Spinal cord (tissue), 10 donors: Measurements from ENCODE around the gene FHL5. TPM values are rescaled to one million over a fixed set of nuclear protein-coding genes. Genes with fewer than 3 reads are reported as not detected.
"Not testable (repeated sequence)": the region's sequence is repeated elsewhere in the genome, so short reads cannot be mapped to it uniquely, and the experiment has no call there.

Experiments
- DNase-seq, 6 donors: peaks; one replicate each; pipeline versions ENCODE4 v3.0.0 to v3.0.0-alpha.2; 2013 to 2015; ENCODE audit warnings: low spot score in 6 of 6, low read depth in 4 of 6
- H3K27ac ChIP-seq: one replicate; pipeline ENCODE4 v1.5.1; 2013; ENCODE audit warnings: low read depth, low read length, control low read depth
- H3K27me3 ChIP-seq: one replicate; pipeline ENCODE4 v1.6.1; 2013; ENCODE audit warnings: low read length; ENCODE audit not compliant: control insufficient read depth, insufficient read depth
- H3K36me3 ChIP-seq: one replicate; pipeline ENCODE4 v1.6.1; 2013; ENCODE audit warnings: low read length; ENCODE audit not compliant: control insufficient read depth, insufficient read depth
- H3K4me1 ChIP-seq: one replicate; pipeline ENCODE4 v1.6.1; 2013; ENCODE audit warnings: low read length; ENCODE audit not compliant: control insufficient read depth, insufficient read depth
- H3K4me3 ChIP-seq: one replicate; pipeline ENCODE4 v1.5.1; 2013; ENCODE audit warnings: low read depth, low read length, control low read depth
- H3K9me3 ChIP-seq: one replicate; pipeline ENCODE4 v1.6.1; 2013; ENCODE audit warnings: low read length; ENCODE audit not compliant: control insufficient read depth, insufficient read depth
- WGBS: methylation state at CpG from one replicate; pipeline ENCODE4 v1.1.5; 2013; ENCODE audit warnings: missing lambda C conversion rate; ENCODE audit not compliant: insufficient coverage; 5-methylcytosine and 5-hydroxymethylcytosine counted together
- polyA plus RNA-seq, 2 donors: library from polyadenylated mRNA; unstranded; fragments of 120-200 nt; gene quantifications; one replicate each; pipeline ENCODE4 v1.2.1, GENCODE V29; 2013; ENCODE audit not compliant: insufficient read length in 2 of 2
- total RNA-seq, 2 donors: library from RNA; depleted of rRNA in 1 of 2; stranded (reverse); fragments of 120-200 nt in 1 of 2; fragments of >200 nt in 1 of 2; gene quantifications; one replicate each; pipeline versions ENCODE4 v1.2.3 to v1.2.4, GENCODE V29; 2013 to 2014
- donor health status: healthy.

FHL5 gene
- total and polyA plus RNA-seq, 4 donors: 0.83 to 6.5 (median 3.2) TPM

DNA sequence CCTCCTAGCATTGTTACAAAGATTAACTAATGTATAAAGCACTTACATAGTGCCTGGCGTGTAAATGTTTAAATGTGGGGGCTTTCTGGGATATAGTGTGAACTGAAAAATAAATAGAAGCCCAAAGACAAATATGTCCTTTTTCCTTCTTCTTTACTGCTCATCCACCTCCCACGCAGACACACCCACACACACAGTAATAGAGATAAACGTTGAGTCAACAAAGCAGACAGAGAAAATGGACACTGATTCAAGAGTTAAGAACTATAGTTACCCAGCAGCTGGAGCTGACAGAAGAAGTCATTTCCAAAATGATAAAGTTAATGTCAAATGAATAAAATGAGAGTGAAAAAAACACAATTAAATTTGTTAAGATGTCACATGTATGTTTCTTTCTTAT, 68.3 kb downstream of the FHL5 start:
- WGBS: no CpG with 5 or more reads among the region's 3 CpGs

GRCh38 chr6:96637979-96638378, 75.1 kb downstream of the FHL5 start:
- not testable (repeated sequence) for H3K4me1 ChIP-seq, H3K36me3 ChIP-seq, H3K27me3 ChIP-seq, H3K9me3 ChIP-seq, H3K27ac ChIP-seq, DNase-seq, H3K4me3 ChIP-seq
- 72% methylated on average over 10 of the region's 10 CpGs for WGBS

More for the DNA sequence above, 68.3 kb downstream of the FHL5 start:
- no peaks in the 10 kb centered on the region for H3K4me1 ChIP-seq
- no peaks in the 10 kb centered on the region for H3K36me3 ChIP-seq
- no peak overlapping the region for H3K4me3 ChIP-seq
- H3K27ac ChIP-seq: no peak overlapping the region
- no peaks in the 10 kb centered on the region for H3K27me3 ChIP-seq
- DNase-seq: no peak
- H3K9me3 ChIP-seq: no peaks in the 10 kb centered on the region

DNA sequence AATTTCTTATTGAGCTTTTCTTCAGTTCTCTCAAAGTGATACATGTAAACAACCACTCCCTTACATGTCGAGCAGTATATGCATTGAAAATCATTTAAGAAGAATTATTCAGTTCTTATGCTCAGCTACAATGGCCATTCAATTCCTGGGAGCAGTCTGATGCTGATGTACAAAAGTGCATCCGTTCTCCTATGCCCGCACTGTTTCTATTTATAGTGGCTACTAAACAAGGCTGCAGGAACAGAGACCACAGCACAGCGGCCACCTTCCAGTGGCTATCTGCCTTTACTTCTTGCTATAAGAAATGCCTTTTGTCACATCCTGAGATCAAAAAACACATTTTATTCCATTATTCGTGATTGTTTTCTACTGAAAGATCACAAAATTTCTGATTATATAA, 82.2 kb downstream of the FHL5 start:
- H3K4me3 ChIP-seq: no peak overlapping the region
- no peak overlapping the region for H3K27ac ChIP-seq
- no peaks in the 10 kb centered on the region for H3K4me1 ChIP-seq
- H3K27me3 ChIP-seq: no peaks in the 10 kb centered on the region
- peak in 1 of 6 donors; percentile 19 for DNase-seq
- no peaks in the 10 kb centered on the region for H3K36me3 ChIP-seq
- 59% methylated on average over 3 of the region's 5 CpGs for WGBS
- no peaks in the 10 kb centered on the region for H3K9me3 ChIP-seq

GRCh38 chr6:96649926-96650325, 87.0 kb downstream of the FHL5 start:
- Histone ChIP-seq H3K27me3 (no peaks in the 10 kb centered on the region), H3K36me3 (no peaks in the 10 kb centered on the region), H3K9me3 (no peaks in the 10 kb centered on the region), H3K4me1 (no peaks in the 10 kb centered on the region), H3K4me3 (no peak overlapping the region), H3K27ac (no peak overlapping the region)
- peak in 1 of 6 donors; percentile 13 for DNase-seq
- no CpG with 5 or more reads among the region's 3 CpGs for WGBS

DNA sequence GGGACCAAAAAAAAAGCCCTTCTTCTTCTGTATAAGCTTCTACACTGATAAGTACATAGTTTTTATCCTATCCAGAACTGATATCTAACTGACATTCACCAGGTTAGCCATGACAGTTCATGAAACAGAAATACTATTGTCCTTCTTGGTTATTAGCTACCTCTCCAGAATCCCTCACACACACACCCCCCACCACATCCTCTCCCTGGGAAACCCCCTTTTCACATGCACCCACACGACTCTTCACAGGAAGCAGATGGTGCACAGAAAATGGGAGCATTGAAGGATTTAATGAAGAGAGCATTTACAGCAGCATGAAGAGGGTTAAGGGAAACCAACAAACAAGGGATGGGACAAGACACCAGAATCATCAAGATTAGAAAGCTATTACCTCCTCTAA, 88.9 kb downstream of the FHL5 start:
- Histone ChIP-seq H3K27ac (no peak overlapping the region), H3K9me3 (no peaks in the 10 kb centered on the region), H3K36me3 (no peaks in the 10 kb centered on the region), H3K4me1 (no peaks in the 10 kb centered on the region), H3K27me3 (no peaks in the 10 kb centered on the region), H3K4me3 (no peak overlapping the region)
- DNase-seq: no peak
- WGBS: no CpG with 5 or more reads among the region's 1 CpG

DNA sequence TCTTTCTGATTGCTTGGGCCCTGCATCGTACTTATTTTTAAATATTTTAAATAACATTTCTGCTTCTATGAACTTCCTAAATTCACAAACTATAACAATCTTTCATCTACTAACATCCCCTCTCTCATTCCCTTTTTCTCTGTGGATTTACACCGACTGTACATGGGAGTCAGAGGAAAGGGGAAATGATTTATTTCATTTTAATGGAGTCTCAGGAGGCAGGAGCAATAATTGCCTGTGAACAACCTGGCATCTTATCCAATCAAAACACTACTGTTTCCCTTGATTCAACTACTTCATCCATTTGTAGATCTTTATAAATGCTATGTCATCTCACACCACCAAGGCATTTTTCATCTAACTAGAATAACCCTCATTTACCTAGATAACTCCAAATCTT, 89.6 kb downstream of the FHL5 start:
- Histone ChIP-seq H3K27ac (no peak overlapping the region), H3K4me3 (no peak overlapping the region), H3K36me3 (no peaks in the 10 kb centered on the region), H3K4me1 (no peaks in the 10 kb centered on the region), H3K27me3 (no peaks in the 10 kb centered on the region), H3K9me3 (no peaks in the 10 kb centered on the region)
- no CpG with 5 or more reads among the region's 2 CpGs for WGBS
- DNase-seq: no peak

GRCh38 chr6:96653181-96653580, 90.3 kb downstream of the FHL5 start:
- no peaks in the 10 kb centered on the region for H3K4me1 ChIP-seq

GRCh38 chr6:96656567-96656966, 93.6 kb downstream of the FHL5 start:
- DNase-seq: peak in 1 of 6 donors; percentile 62
- H3K27ac ChIP-seq: no peak overlapping the region
- H3K36me3 ChIP-seq: no peaks in the 10 kb centered on the region
- no peaks in the 10 kb centered on the region for H3K4me1 ChIP-seq
- no peak overlapping the region for H3K4me3 ChIP-seq
- no peaks in the 10 kb centered on the region for H3K9me3 ChIP-seq
- H3K27me3 ChIP-seq: no peaks in the 10 kb centered on the region
- WGBS: no CpG with 5 or more reads among the region's 1 CpG

More at GRCh38 chr6:96653181-96653580, 90.3 kb downstream of the FHL5 start:
- H3K36me3 ChIP-seq: no peaks in the 10 kb centered on the region
- no peaks in the 10 kb centered on the region for H3K27me3 ChIP-seq
- H3K4me3 ChIP-seq: no peak overlapping the region
- 100% methylated on average over 1 of the region's 1 CpG for WGBS
- H3K9me3 ChIP-seq: no peaks in the 10 kb centered on the region
- no peak overlapping the region for H3K27ac ChIP-seq
- no peak for DNase-seq

GRCh38 chr6:96657344-96657743, 94.4 kb downstream of the FHL5 start:
- no peak for DNase-seq
- Histone ChIP-seq H3K36me3 (no peaks in the 10 kb centered on the region), H3K4me1 (no peaks in the 10 kb centered on the region), H3K27ac (no peak overlapping the region), H3K27me3 (no peaks in the 10 kb centered on the region), H3K4me3 (no peak overlapping the region), H3K9me3 (no peaks in the 10 kb centered on the region)
- WGBS: 85% methylated on average over 5 of the region's 5 CpGs

- H3K27me3 ChIP-seq: no peaks in the 10 kb centered on the region
- DNase-seq: peak in 2 of 6 donors; percentile 20 to 58
- H3K27ac ChIP-seq: no peak overlapping the region
- no peak overlapping the region for H3K4me3 ChIP-seq
- no peaks in the 10 kb centered on the region for H3K9me3 ChIP-seq
- no peaks in the 10 kb centered on the region for H3K4me1 ChIP-seq
- no peaks in the 10 kb centered on the region for H3K36me3 ChIP-seq
- no CpG with 5 or more reads among the region's 4 CpGs for WGBS
Measured at GRCh38 chr6:96659084-96659845, 96.3 kb downstream of the FHL5 start.
